HL-60 (cell line): ENCODE measurements around the gene ATP1B3.

ENCODE experiments used
- GABPA ChIP-seq: IDR thresholded peaks from 2 replicates; pipeline ENCODE4 v1.6.1; 2012; ENCODE audit warnings: low read depth
- POLR2AphosphoS5 ChIP-seq: IDR thresholded peaks from 2 replicates; pipeline ENCODE4 v1.6.1; 2012; ENCODE audit warnings: low read depth
- SPI1 ChIP-seq: IDR thresholded peaks from 2 replicates; pipeline ENCODE4 v1.6.1; 2012; ENCODE audit warnings: low read depth, mild to moderate bottlenecking, borderline replicate concordance
- TF ChIP-seq, protein P1 (sequence below): IDR thresholded peaks from one replicate; pipeline ENCODE4 v1.5.1; 2011; ENCODE audit warnings: low read length, control low read depth, inconsistent platforms; ENCODE audit not compliant: insufficient read depth
- TF ChIP-seq, protein P2 (sequence below): IDR thresholded peaks from 2 replicates; pipeline ENCODE4 v1.6.1; 2012; ENCODE audit warnings: low read depth; ENCODE audit not compliant: insufficient replicate concordance

DNA sequence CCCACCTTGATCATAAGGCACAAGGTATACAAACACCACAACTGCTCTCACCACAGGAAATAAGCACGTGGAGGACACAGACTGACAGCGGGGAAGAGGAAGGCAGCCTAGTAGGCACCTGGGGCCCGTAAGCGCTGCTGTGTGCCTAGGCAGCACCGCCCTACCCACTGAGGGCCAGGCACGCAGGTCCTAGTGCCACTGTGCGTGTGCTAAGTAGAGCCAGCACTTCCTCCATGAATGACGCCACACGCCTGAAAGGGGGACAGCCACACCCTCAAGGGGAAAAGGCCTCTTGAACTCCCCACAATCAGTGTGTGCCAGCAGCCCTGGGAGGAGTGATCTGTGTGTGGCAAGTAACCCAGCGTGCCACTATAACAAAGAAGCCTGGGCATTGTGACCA, 73.0 kb downstream of the ATP1B3 start:
- TF ChIP-seq, protein P1, sequence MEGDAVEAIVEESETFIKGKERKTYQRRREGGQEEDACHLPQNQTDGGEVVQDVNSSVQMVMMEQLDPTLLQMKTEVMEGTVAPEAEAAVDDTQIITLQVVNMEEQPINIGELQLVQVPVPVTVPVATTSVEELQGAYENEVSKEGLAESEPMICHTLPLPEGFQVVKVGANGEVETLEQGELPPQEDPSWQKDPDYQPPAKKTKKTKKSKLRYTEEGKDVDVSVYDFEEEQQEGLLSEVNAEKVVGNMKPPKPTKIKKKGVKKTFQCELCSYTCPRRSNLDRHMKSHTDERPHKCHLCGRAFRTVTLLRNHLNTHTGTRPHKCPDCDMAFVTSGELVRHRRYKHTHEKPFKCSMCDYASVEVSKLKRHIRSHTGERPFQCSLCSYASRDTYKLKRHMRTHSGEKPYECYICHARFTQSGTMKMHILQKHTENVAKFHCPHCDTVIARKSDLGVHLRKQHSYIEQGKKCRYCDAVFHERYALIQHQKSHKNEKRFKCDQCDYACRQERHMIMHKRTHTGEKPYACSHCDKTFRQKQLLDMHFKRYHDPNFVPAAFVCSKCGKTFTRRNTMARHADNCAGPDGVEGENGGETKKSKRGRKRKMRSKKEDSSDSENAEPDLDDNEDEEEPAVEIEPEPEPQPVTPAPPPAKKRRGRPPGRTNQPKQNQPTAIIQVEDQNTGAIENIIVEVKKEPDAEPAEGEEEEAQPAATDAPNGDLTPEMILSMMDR, result no peak
- TF ChIP-seq, protein P2, sequence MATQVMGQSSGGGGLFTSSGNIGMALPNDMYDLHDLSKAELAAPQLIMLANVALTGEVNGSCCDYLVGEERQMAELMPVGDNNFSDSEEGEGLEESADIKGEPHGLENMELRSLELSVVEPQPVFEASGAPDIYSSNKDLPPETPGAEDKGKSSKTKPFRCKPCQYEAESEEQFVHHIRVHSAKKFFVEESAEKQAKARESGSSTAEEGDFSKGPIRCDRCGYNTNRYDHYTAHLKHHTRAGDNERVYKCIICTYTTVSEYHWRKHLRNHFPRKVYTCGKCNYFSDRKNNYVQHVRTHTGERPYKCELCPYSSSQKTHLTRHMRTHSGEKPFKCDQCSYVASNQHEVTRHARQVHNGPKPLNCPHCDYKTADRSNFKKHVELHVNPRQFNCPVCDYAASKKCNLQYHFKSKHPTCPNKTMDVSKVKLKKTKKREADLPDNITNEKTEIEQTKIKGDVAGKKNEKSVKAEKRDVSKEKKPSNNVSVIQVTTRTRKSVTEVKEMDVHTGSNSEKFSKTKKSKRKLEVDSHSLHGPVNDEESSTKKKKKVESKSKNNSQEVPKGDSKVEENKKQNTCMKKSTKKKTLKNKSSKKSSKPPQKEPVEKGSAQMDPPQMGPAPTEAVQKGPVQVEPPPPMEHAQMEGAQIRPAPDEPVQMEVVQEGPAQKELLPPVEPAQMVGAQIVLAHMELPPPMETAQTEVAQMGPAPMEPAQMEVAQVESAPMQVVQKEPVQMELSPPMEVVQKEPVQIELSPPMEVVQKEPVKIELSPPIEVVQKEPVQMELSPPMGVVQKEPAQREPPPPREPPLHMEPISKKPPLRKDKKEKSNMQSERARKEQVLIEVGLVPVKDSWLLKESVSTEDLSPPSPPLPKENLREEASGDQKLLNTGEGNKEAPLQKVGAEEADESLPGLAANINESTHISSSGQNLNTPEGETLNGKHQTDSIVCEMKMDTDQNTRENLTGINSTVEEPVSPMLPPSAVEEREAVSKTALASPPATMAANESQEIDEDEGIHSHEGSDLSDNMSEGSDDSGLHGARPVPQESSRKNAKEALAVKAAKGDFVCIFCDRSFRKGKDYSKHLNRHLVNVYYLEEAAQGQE, result no peak
- TF ChIP-seq GABPA (no peak), POLR2AphosphoS5 (peak; percentile 86), SPI1 (peak; percentile 26; the same call in 1 of the 2 replicates)
